K562 (cell line): Measurements from ENCODE around the gene LAPTM4A. TPM values are rescaled to one million over a fixed set of nuclear protein-coding genes. Genes with fewer than 3 reads are reported as not detected.

Experiments
- CCAR2 ChIP-seq: fragments of 200-400 bp; formaldehyde crosslinking; IDR thresholded peaks from 2 replicates; pipeline ENCODE4 v1.6.1; 2017; ENCODE audit warnings: mild to moderate bottlenecking, low read depth, low read length
- MEF2A ChIP-seq: IDR thresholded peaks from 2 replicates; pipeline ENCODE4 v1.6.1; 2011; ENCODE audit warnings: low read depth, mild to moderate bottlenecking, low read length, moderate library complexity; ENCODE audit not compliant: control insufficient read depth
- PRMT5 ChIP-seq: sonication (generic); formaldehyde crosslinking; IDR thresholded peaks from 2 replicates; pipeline ENCODE4 v1.5.0; 2020; ENCODE audit warnings: missing genetic modification reagents
- SMARCA4 ChIP-seq: fragments of 450-650 bp; IDR thresholded peaks from 2 replicates; pipeline ENCODE4 v1.6.1; 2016
- SREBF1 ChIP-seq: fragments of 150-350 bp; IDR thresholded peaks from 2 replicates; pipeline ENCODE4 v1.6.1; 2014; ENCODE audit warnings: antibody characterized with exemption, low read depth, low read length, borderline replicate concordance
- SUPT5H ChIP-seq: fragments of 450-650 bp; IDR thresholded peaks from 2 replicates; pipeline ENCODE4 v1.6.1; 2016
- ZNF354B ChIP-seq: fragments of 250-450 bp; sonication (Bioruptor Pico); IDR thresholded peaks from 2 replicates; pipeline ENCODE4 v1.4.0; 2020
- polyA plus RNA-seq, 8 experiments: library from polyadenylated mRNA; depleted of rRNA in 4 of 8; stranded (reverse) in 5 of 8; unstranded in 3 of 8; fragments of >200 nt; fragmentation: Nextera tagmentation in 2 of 8; fragmentation: Illumina TruSeq in 1 of 8; extraction: Ambion mirVana in 2 of 8; extraction: Trizol in 1 of 8; gene quantifications; 2 replicates each; pipeline versions ENCODE4 v1.2.1 to v1.2.3, GENCODE V29; 2011 to 2014; ENCODE audit warnings: inconsistent platforms in 1 of 8, missing spikeins in 1 of 8
- total RNA-seq, 7 experiments: library from RNA; depleted of rRNA in 6 of 7; stranded (reverse); fragments of >200 nt in 6 of 7; fragmentation: Illumina TruSeq in 2 of 7; extraction: Trizol in 2 of 7; gene quantifications; 2 replicates each; pipeline versions ENCODE4 v1.2.1 to v1.2.3, GENCODE V29; 2011 to 2021; ENCODE audit warnings: low replicate concordance in 1 of 7
- TF ChIP-seq, protein P1 (sequence below): fragments of 450-650 bp; formaldehyde crosslinking; IDR thresholded peaks from 2 replicates; pipeline ENCODE4 v1.4.0; 2020; ENCODE audit warnings: mild to moderate bottlenecking, moderate library complexity
- TF ChIP-seq, protein P2 (sequence below): fragments of 200-800 bp; sonication (Bioruptor generic); IDR thresholded peaks from 2 replicates; pipeline ENCODE4 v1.6.1; 2017; ENCODE audit warnings: missing genetic modification characterization, missing compliant biosample characterization
- TF ChIP-seq, protein P3 (sequence below): fragments of 250-450 bp; sonication (Bioruptor Pico); IDR thresholded peaks from 2 replicates; pipeline ENCODE4 v1.8.0; 2021; ENCODE audit warnings: mild to moderate bottlenecking, moderate library complexity
- TF ChIP-seq, protein P4 (sequence below): fragments of 450-650 bp; IDR thresholded peaks from 2 replicates; pipeline ENCODE4 v1.6.1; 2016; ENCODE audit warnings: low read depth
- TF ChIP-seq, protein P5 (sequence below): fragments of 450-650 bp; IDR thresholded peaks from 2 replicates; pipeline ENCODE4 v1.7.1; 2018; ENCODE audit warnings: mild to moderate bottlenecking, low read depth; ENCODE audit not compliant: partially characterized antibody

LAPTM4A gene
- total and polyA plus RNA-seq, 9 of the 15 experiments (the other 6 are each of a cell fraction or from before 2014, with no cell fraction given), result 13.4 to 157 (median 50.1) TPM

DNA sequence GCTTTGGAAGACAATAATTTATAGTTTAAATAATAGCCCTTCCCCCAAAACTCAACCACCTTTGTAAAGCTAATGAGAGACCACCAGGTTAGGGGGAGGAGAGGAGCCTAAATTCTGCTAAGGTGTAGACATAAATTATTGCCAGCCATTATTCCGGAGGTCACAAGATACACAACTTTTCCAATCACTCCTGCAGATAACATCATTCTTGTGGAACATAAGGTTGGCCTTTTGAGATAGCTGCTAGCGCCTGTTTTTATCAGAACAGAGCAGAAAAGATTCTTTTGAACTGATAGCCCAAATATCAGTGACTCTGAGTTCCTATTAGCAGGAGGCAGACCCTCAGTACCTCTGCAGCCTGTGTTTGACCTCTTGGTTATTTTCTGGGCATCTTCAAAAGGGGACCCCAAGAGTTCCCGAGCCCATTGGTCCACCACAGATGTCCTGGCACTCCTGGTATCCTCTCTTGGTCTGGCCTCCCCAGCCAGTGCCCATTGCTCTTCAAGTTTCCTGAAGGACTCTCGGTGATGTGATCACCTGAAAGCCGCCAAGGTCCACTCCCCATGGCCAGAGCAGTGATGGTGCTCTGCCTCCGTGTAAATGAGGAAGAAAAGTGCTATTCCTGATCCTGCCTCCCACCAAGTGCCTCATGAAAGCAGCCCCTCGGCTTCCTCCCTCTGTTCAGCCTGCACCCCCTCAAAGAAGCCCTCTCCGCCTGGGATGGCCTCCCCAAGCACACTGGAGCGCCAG lies 38.5 kb upstream of the LAPTM4A start (continued):
- TF ChIP-seq, protein P1, sequence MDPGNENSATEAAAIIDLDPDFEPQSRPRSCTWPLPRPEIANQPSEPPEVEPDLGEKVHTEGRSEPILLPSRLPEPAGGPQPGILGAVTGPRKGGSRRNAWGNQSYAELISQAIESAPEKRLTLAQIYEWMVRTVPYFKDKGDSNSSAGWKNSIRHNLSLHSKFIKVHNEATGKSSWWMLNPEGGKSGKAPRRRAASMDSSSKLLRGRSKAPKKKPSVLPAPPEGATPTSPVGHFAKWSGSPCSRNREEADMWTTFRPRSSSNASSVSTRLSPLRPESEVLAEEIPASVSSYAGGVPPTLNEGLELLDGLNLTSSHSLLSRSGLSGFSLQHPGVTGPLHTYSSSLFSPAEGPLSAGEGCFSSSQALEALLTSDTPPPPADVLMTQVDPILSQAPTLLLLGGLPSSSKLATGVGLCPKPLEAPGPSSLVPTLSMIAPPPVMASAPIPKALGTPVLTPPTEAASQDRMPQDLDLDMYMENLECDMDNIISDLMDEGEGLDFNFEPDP (CRISPR knock-in tag), result no peak
- TF ChIP-seq, protein P2, sequence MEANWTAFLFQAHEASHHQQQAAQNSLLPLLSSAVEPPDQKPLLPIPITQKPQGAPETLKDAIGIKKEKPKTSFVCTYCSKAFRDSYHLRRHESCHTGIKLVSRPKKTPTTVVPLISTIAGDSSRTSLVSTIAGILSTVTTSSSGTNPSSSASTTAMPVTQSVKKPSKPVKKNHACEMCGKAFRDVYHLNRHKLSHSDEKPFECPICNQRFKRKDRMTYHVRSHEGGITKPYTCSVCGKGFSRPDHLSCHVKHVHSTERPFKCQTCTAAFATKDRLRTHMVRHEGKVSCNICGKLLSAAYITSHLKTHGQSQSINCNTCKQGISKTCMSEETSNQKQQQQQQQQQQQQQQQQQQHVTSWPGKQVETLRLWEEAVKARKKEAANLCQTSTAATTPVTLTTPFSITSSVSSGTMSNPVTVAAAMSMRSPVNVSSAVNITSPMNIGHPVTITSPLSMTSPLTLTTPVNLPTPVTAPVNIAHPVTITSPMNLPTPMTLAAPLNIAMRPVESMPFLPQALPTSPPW (CRISPR knock-in tag), result no peak
- TF ChIP-seq MEF2A (no peak), SUPT5H (no peak), SREBF1 (no peak), CCAR2 (no peak), PRMT5 (CRISPR knock-in tag) (no peak), ZNF354B (CRISPR knock-in tag) (no peak), SMARCA4 (peak; percentile 51; the same call in 1 of the 2 replicates)
- TF ChIP-seq, protein P3, sequence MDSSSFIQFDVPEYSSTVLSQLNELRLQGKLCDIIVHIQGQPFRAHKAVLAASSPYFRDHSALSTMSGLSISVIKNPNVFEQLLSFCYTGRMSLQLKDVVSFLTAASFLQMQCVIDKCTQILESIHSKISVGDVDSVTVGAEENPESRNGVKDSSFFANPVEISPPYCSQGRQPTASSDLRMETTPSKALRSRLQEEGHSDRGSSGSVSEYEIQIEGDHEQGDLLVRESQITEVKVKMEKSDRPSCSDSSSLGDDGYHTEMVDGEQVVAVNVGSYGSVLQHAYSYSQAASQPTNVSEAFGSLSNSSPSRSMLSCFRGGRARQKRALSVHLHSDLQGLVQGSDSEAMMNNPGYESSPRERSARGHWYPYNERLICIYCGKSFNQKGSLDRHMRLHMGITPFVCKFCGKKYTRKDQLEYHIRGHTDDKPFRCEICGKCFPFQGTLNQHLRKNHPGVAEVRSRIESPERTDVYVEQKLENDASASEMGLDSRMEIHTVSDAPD (CRISPR knock-in tag), result no peak
- TF ChIP-seq, protein P4, sequence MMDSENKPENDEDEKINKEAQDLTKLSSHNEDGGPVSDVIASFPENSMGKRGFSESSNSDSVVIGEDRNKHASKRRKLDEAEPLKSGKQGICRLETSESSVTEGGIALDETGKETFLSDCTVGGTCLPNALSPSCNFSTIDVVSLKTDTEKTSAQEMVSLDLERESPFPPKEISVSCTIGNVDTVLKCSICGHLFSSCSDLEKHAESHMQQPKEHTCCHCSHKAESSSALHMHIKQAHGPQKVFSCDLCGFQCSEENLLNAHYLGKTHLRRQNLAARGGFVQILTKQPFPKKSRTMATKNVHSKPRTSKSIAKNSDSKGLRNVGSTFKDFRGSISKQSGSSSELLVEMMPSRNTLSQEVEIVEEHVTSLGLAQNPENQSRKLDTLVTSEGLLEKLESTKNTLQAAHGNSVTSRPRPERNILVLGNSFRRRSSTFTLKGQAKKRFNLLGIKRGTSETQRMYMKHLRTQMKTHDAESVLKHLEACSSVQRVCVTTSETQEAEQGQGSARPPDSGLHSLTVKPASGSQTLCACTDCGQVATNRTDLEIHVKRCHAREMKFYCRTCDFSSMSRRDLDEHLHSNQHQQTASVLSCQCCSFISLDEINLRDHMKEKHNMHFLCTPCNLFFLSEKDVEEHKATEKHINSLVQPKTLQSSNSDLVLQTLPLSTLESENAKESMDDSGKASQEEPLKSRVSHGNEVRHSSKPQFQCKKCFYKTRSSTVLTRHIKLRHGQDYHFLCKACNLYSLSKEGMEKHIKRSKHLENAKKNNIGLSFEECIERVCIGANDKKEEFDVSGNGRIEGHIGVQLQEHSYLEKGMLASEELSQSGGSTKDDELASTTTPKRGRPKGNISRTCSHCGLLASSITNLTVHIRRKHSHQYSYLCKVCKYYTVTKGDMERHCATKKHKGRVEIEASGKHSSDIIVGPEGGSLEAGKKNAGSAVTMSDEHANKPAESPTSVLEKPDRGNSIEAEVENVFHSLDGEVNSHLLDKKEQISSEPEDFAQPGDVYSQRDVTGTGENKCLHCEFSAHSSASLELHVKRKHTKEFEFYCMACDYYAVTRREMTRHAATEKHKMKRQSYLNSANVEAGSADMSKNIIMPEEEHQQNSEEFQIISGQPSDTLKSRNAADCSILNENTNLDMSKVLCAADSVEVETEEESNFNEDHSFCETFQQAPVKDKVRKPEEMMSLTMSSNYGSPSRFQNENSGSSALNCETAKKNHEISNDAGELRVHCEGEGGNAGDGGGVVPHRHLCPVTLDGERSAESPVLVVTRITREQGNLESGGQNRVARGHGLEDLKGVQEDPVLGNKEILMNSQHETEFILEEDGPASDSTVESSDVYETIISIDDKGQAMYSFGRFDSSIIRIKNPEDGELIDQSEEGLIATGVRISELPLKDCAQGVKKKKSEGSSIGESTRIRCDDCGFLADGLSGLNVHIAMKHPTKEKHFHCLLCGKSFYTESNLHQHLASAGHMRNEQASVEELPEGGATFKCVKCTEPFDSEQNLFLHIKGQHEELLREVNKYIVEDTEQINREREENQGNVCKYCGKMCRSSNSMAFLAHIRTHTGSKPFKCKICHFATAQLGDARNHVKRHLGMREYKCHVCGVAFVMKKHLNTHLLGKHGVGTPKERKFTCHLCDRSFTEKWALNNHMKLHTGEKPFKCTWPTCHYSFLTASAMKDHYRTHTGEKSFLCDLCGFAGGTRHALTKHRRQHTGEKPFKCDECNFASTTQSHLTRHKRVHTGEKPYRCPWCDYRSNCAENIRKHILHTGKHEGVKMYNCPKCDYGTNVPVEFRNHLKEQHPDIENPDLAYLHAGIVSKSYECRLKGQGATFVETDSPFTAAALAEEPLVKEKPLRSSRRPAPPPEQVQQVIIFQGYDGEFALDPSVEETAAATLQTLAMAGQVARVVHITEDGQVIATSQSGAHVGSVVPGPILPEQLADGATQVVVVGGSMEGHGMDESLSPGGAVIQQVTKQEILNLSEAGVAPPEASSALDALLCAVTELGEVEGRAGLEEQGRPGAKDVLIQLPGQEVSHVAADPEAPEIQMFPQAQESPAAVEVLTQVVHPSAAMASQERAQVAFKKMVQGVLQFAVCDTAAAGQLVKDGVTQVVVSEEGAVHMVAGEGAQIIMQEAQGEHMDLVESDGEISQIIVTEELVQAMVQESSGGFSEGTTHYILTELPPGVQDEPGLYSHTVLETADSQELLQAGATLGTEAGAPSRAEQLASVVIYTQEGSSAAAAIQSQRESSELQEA, result no peak
- TF ChIP-seq, protein P5, sequence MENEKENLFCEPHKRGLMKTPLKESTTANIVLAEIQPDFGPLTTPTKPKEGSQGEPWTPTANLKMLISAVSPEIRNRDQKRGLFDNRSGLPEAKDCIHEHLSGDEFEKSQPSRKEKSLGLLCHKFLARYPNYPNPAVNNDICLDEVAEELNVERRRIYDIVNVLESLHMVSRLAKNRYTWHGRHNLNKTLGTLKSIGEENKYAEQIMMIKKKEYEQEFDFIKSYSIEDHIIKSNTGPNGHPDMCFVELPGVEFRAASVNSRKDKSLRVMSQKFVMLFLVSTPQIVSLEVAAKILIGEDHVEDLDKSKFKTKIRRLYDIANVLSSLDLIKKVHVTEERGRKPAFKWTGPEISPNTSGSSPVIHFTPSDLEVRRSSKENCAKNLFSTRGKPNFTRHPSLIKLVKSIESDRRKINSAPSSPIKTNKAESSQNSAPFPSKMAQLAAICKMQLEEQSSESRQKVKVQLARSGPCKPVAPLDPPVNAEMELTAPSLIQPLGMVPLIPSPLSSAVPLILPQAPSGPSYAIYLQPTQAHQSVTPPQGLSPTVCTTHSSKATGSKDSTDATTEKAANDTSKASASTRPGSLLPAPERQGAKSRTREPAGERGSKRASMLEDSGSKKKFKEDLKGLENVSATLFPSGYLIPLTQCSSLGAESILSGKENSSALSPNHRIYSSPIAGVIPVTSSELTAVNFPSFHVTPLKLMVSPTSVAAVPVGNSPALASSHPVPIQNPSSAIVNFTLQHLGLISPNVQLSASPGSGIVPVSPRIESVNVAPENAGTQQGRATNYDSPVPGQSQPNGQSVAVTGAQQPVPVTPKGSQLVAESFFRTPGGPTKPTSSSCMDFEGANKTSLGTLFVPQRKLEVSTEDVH, result no peak
